Measurements from ENCODE around the gene OOEP. TPM values are rescaled to one million over a fixed set of nuclear protein-coding genes. Genes with fewer than 3 reads are reported as not detected.

The OOEP gene
- total RNA-seq, 1 experiment from 2014 or later, result not detected

DNA sequence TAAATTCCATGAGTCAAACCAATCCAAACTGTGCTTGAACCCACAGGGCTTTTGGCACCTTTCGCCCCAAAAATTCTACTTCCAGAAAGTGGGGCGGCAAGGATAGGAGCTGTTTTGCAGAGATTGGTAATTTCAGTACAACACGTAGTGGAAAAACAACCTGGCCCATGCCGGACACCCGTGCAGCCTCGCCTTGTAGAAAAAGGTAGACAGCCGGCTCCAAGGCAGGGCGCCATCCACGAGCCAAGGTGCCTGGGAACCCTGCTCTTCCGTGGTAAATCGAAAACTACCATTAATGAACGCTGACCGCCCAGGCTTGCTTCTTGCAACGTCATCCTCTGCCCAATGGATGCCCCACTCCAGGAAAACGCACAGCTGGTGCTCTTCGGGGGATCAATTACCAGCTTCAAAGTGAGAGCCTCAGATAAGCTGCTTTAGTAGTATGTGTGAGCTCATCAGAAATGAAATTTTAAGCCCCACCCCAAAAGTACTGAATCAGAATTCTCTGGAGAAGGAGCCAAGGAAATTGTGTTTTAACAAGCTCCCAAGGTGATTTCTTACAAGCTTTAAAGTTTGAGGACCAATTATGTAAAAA lies 1.8 kb downstream of the OOEP start:
- CTCF ChIA-PET, result no interaction called here
- Histone ChIP-seq H3K36me3 (ENCODE audit: control insufficient read depth in 1 of 2, insufficient read depth in 2 of 2, low read length in 2 of 2) (no peaks in the 10 kb centered on the region), H4K20me1 (ENCODE audit: insufficient read depth) (no peaks in the 10 kb centered on the region), H3K27me3 (ENCODE audit: insufficient read depth, low read length) (no peaks in the 10 kb centered on the region), H3K9ac (ENCODE audit: low read length) (no peak overlapping the region), H3K79me2 (ENCODE audit: insufficient read depth, low read length) (no peaks in the 10 kb centered on the region), H3K9me3 (ENCODE audit: control insufficient read depth in 1 of 2, insufficient read depth in 1 of 2, low read depth in 1 of 2, low read length in 2 of 2) (no peaks in the 10 kb centered on the region), H3K4me1 (ENCODE audit: control insufficient read depth in 1 of 2, insufficient read depth in 2 of 2, low read length in 2 of 2) (no peaks in the 10 kb centered on the region), H2AFZ (ENCODE audit: low read depth, low read length, poor library complexity, severe bottlenecking) (no peak overlapping the region), H3K4me3 (replicated peaks in 1 of 2; ENCODE audit: low read depth in 1 of 2, low read length in 2 of 2) (no peak overlapping the region), H3K9me2 (ENCODE audit: insufficient read depth) (no peaks in the 10 kb centered on the region), H3K27ac (ENCODE audit: low read depth, low read length) (no peak overlapping the region), H3K4me2 (ENCODE audit: low read length) (no peak overlapping the region)
- TF ChIP-seq SRF (IDR thresholded peaks at IDR 0.05; ENCODE audit: low read depth) (no peak), CBX3 (IDR thresholded peaks at IDR 0.05; ENCODE audit: low read depth) (no peak), JUND (IDR thresholded peaks at IDR 0.05) (no peak), ELF1 (IDR thresholded peaks at IDR 0.05; ENCODE audit: borderline replicate concordance, low read depth) (no peak), EZH2 (IDR thresholded peaks at IDR 0.05) (no peak), TCF7L2 (IDR thresholded peaks at IDR 0.05; ENCODE audit: borderline replicate concordance, extremely low read depth, insufficient read depth, insufficient read length) (no peak), POLR2AphosphoS5 (IDR thresholded peaks at IDR 0.05; ENCODE audit: low read depth, low read length) (no peak), RAD21 (IDR thresholded peaks at IDR 0.05; ENCODE audit: low read depth) (no peak)
- TF ChIP-seq, protein P1, sequence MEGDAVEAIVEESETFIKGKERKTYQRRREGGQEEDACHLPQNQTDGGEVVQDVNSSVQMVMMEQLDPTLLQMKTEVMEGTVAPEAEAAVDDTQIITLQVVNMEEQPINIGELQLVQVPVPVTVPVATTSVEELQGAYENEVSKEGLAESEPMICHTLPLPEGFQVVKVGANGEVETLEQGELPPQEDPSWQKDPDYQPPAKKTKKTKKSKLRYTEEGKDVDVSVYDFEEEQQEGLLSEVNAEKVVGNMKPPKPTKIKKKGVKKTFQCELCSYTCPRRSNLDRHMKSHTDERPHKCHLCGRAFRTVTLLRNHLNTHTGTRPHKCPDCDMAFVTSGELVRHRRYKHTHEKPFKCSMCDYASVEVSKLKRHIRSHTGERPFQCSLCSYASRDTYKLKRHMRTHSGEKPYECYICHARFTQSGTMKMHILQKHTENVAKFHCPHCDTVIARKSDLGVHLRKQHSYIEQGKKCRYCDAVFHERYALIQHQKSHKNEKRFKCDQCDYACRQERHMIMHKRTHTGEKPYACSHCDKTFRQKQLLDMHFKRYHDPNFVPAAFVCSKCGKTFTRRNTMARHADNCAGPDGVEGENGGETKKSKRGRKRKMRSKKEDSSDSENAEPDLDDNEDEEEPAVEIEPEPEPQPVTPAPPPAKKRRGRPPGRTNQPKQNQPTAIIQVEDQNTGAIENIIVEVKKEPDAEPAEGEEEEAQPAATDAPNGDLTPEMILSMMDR (IDR thresholded peaks at IDR 0.05 in 2 of 3, conservative IDR thresholded peaks at IDR 0.05 in 1 of 3; ENCODE audit: borderline replicate concordance in 1 of 3, insufficient read depth in 1 of 3, low read depth in 2 of 3, low read length in 2 of 3), result no peak
- POLR2A ChIA-PET, result no interaction called here
- DNase-seq (ENCODE audit: low read depth, low spot score) (no peak), ATAC-seq (no peak)
- BruUV-seq (replicated peaks), result no TSS peak
- intact Hi-C loops (cut with micrococcal nuclease), result no loop called here
- RAD21 ChIA-PET (ENCODE audit: low non-redundant PET in 1 of 2, low total read pairs in 2 of 2, uncharacterized antibody in 2 of 2, unreplicated experiment in 2 of 2), result no interaction called here

DNA sequence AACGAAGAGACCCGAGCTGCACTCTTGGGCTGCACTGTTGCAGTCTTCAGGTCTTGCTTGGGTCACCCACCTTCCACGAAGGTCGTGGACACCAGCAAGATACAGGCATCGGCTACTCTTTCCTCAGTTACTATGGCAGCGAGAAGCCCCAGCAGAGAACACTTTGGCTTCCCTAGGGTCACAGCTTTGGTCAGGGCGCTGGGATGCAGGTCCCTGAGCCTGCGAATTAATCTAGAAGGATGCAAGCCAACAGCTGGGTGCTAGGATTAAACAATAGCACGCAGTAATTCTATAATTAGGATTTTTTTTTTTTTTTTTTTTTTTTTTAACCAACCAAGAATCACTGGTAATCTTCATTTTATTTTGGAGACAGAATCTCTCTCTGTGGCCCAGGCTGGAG lies 5.1 kb downstream of the OOEP start:
- Histone ChIP-seq H3K9ac (ENCODE audit: low read length) (no peak overlapping the region), H3K9me2 (ENCODE audit: insufficient read depth) (no peaks in the 10 kb centered on the region), H3K9me3 (ENCODE audit: control insufficient read depth in 1 of 2, insufficient read depth in 1 of 2, low read depth in 1 of 2, low read length in 2 of 2) (no peaks in the 10 kb centered on the region), H3K36me3 (ENCODE audit: control insufficient read depth in 1 of 2, insufficient read depth in 2 of 2, low read length in 2 of 2) (no peaks in the 10 kb centered on the region), H3K4me1 (ENCODE audit: control insufficient read depth in 1 of 2, insufficient read depth in 2 of 2, low read length in 2 of 2) (no peaks in the 10 kb centered on the region), H4K20me1 (ENCODE audit: insufficient read depth) (no peaks in the 10 kb centered on the region), H3K4me3 (replicated peaks in 1 of 2; ENCODE audit: low read depth in 1 of 2, low read length in 2 of 2) (no peak overlapping the region), H3K79me2 (ENCODE audit: insufficient read depth, low read length) (no peaks in the 10 kb centered on the region), H3K27ac (ENCODE audit: low read depth, low read length) (no peak overlapping the region), H2AFZ (ENCODE audit: low read depth, low read length, poor library complexity, severe bottlenecking) (no peak overlapping the region), H3K27me3 (ENCODE audit: insufficient read depth, low read length) (no peaks in the 10 kb centered on the region), H3K4me2 (ENCODE audit: low read length) (no peak overlapping the region)
- CTCF ChIA-PET, result no interaction called here
- intact Hi-C loops (cut with micrococcal nuclease), result no loop called here
- DNase-seq (ENCODE audit: low read depth, low spot score) (no peak), ATAC-seq (no peak)
- RAD21 ChIA-PET (ENCODE audit: low non-redundant PET in 1 of 2, low total read pairs in 2 of 2, uncharacterized antibody in 2 of 2, unreplicated experiment in 2 of 2), result no interaction called here
- BruUV-seq (replicated peaks), result no TSS peak
- POLR2A ChIA-PET, result no interaction called here
- no peak for TF ChIP-seq ELF1 (IDR thresholded peaks at IDR 0.05; ENCODE audit: borderline replicate concordance, low read depth)
- TF ChIP-seq, protein P2, sequence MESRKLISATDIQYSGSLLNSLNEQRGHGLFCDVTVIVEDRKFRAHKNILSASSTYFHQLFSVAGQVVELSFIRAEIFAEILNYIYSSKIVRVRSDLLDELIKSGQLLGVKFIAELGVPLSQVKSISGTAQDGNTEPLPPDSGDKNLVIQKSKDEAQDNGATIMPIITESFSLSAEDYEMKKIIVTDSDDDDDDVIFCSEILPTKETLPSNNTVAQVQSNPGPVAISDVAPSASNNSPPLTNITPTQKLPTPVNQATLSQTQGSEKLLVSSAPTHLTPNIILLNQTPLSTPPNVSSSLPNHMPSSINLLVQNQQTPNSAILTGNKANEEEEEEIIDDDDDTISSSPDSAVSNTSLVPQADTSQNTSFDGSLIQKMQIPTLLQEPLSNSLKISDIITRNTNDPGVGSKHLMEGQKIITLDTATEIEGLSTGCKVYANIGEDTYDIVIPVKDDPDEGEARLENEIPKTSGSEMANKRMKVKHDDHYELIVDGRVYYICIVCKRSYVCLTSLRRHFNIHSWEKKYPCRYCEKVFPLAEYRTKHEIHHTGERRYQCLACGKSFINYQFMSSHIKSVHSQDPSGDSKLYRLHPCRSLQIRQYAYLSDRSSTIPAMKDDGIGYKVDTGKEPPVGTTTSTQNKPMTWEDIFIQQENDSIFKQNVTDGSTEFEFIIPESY (IDR thresholded peaks at IDR 0.05; ENCODE audit: extremely low read depth, insufficient replicate concordance, low read length), result no peak
- no peak for TF ChIP-seq RAD21 (IDR thresholded peaks at IDR 0.05; ENCODE audit: low read depth)
- no peak for TF ChIP-seq JUND (IDR thresholded peaks at IDR 0.05)
- TF ChIP-seq, protein P3, sequence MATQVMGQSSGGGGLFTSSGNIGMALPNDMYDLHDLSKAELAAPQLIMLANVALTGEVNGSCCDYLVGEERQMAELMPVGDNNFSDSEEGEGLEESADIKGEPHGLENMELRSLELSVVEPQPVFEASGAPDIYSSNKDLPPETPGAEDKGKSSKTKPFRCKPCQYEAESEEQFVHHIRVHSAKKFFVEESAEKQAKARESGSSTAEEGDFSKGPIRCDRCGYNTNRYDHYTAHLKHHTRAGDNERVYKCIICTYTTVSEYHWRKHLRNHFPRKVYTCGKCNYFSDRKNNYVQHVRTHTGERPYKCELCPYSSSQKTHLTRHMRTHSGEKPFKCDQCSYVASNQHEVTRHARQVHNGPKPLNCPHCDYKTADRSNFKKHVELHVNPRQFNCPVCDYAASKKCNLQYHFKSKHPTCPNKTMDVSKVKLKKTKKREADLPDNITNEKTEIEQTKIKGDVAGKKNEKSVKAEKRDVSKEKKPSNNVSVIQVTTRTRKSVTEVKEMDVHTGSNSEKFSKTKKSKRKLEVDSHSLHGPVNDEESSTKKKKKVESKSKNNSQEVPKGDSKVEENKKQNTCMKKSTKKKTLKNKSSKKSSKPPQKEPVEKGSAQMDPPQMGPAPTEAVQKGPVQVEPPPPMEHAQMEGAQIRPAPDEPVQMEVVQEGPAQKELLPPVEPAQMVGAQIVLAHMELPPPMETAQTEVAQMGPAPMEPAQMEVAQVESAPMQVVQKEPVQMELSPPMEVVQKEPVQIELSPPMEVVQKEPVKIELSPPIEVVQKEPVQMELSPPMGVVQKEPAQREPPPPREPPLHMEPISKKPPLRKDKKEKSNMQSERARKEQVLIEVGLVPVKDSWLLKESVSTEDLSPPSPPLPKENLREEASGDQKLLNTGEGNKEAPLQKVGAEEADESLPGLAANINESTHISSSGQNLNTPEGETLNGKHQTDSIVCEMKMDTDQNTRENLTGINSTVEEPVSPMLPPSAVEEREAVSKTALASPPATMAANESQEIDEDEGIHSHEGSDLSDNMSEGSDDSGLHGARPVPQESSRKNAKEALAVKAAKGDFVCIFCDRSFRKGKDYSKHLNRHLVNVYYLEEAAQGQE (IDR thresholded peaks at IDR 0.05; ENCODE audit: low read depth), result no peak
- no peak for TF ChIP-seq SIN3A (IDR thresholded peaks at IDR 0.05; ENCODE audit: low read depth)
- no peak for TF ChIP-seq ZNF274 (IDR thresholded peaks at IDR 0.05; ENCODE audit: low read depth, low read length)
